ENCODE measurements around the gene KCNK10.
"Not testable (repeated sequence)": the region's sequence is repeated elsewhere in the genome, so short reads cannot be mapped to it uniquely, and the experiment has no call there.

The KCNK10 gene

GRCh38 chr14:88264116-88264515 is 59.0 kb downstream of the KCNK10 start:
- DNase-seq (ENCODE audit: low read depth in 2 of 2): no peak
- H3K4me3 ChIP-seq (replicated peaks in 1 of 2; ENCODE audit: low read depth in 2 of 2, low read length in 2 of 2): no peak overlapping the region
- TF ChIP-seq CTCF (IDR thresholded peaks at IDR 0.05; ENCODE audit: low read depth, low read length): no peak

GRCh38 chr14:88261302-88261701 is 61.8 kb downstream of the KCNK10 start:
- not testable (repeated sequence) for H3K4me3 ChIP-seq (replicated peaks in 1 of 2; ENCODE audit: low read depth in 2 of 2, low read length in 2 of 2); DNase-seq (ENCODE audit: low read depth in 2 of 2)

- no peak for TF ChIP-seq CTCF (IDR thresholded peaks at IDR 0.05; ENCODE audit: low read depth, low read length)
- no peak overlapping the region for H3K4me3 ChIP-seq (replicated peaks in 1 of 2; ENCODE audit: low read depth in 2 of 2, low read length in 2 of 2)
- no peak for DNase-seq (ENCODE audit: low read depth in 2 of 2)
These were observed 65.0 kb downstream of the KCNK10 start for GRCh38 chr14:88258021-88258420.

GRCh38 chr14:88256997-88257950 is 65.8 kb downstream of the KCNK10 start:
- no peak for DNase-seq (ENCODE audit: low read depth in 2 of 2)
- H3K4me3 ChIP-seq (replicated peaks in 1 of 2; ENCODE audit: low read depth in 2 of 2, low read length in 2 of 2): no peak overlapping the region
- TF ChIP-seq CTCF (IDR thresholded peaks at IDR 0.05; ENCODE audit: low read depth, low read length): no peak

- no peak overlapping the region for H3K4me3 ChIP-seq (replicated peaks in 1 of 2; ENCODE audit: low read depth in 2 of 2, low read length in 2 of 2)
- DNase-seq (ENCODE audit: low read depth in 2 of 2): no peak
- TF ChIP-seq CTCF (IDR thresholded peaks at IDR 0.05; ENCODE audit: low read depth, low read length): no peak
These were observed 67.3 kb downstream of the KCNK10 start for GRCh38 chr14:88255798-88256197.

GRCh38 chr14:88255196-88255595 is 67.9 kb downstream of the KCNK10 start:
- no peak for DNase-seq (ENCODE audit: low read depth in 2 of 2)
- TF ChIP-seq CTCF (IDR thresholded peaks at IDR 0.05; ENCODE audit: low read depth, low read length): no peak
- H3K4me3 ChIP-seq (replicated peaks in 1 of 2; ENCODE audit: low read depth in 2 of 2, low read length in 2 of 2): no peak overlapping the region

- no peak overlapping the region for H3K4me3 ChIP-seq (replicated peaks in 1 of 2; ENCODE audit: low read depth in 2 of 2, low read length in 2 of 2)
- DNase-seq (ENCODE audit: low read depth in 2 of 2): no peak
- TF ChIP-seq CTCF (IDR thresholded peaks at IDR 0.05; ENCODE audit: low read depth, low read length): no peak
These were observed 70.6 kb downstream of the KCNK10 start for GRCh38 chr14:88252498-88252897.

Data from cardiac fibroblast (primary cell).